Measurements from ENCODE around the gene TNS3. TPM values are rescaled to one million over a fixed set of nuclear protein-coding genes. Genes with fewer than 3 reads are reported as not detected.
A peak's percentile ranks its signal among the peaks of the same experiment; 100 is the strongest.

Gene TNS3
- total and polyA plus RNA-seq, 2 of the 13 experiments (the other 11 are each of a cell fraction or from before 2014, with no cell fraction given) = 52.9 to 55.7 TPM

DNA sequence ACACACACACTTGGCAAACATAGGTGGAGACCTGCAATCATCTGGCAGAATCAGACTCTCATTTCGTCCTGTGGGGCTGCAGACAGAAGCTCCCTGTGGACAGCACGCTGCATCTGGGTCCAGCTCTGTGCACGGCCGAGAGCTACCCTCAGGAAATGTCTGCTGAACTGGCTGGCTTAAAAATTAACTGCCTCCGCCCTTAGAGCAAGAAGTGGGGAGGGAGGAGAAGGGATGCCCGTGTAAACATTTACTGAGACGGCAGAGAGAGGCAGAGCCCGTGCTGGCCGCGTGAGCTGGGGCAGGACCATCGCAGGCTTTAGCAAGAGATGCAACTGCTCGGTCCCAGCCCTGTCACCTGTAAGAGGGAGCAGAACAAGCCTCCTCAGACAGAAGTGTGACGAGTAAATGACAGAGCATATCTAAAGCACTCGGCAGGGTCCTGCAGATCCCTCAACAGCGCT is 81.8 kb downstream of the TNS3 start (continued):
- TF ChIP-seq BCL3 (CRISPR knock-in tag; IDR thresholded peaks at IDR 0.05) (no peak), CEBPG (CRISPR knock-in tag; IDR thresholded peaks at IDR 0.05) (peak; percentile 16; the same call in 1 of the 2 replicates), NONO (IDR thresholded peaks at IDR 0.05) (no peak), NONO (CRISPR knock-in tag; conservative IDR thresholded peaks at IDR 0.05) (peak; percentile 74; the same call in 1 of the 2 replicates), ZNF230 (CRISPR knock-in tag; IDR thresholded peaks at IDR 0.05) (no peak), ZBTB38 (CRISPR knock-in tag; IDR thresholded peaks at IDR 0.05) (peak; percentile 80), NR1H2 (CRISPR knock-in tag; IDR thresholded peaks at IDR 0.05; ENCODE audit: borderline replicate concordance, low read depth) (no peak), ZNF703 (CRISPR knock-in tag; IDR thresholded peaks at IDR 0.05; ENCODE audit: borderline replicate concordance) (no peak), SCMH1 (CRISPR knock-in tag; IDR thresholded peaks at IDR 0.05; ENCODE audit: borderline replicate concordance) (no peak), FOSL2 (CRISPR knock-in tag; IDR thresholded peaks at IDR 0.05) (peak; percentile 74), PAF1 (CRISPR knock-in tag; IDR thresholded peaks at IDR 0.05) (no peak)
- TF ChIP-seq, protein P1, sequence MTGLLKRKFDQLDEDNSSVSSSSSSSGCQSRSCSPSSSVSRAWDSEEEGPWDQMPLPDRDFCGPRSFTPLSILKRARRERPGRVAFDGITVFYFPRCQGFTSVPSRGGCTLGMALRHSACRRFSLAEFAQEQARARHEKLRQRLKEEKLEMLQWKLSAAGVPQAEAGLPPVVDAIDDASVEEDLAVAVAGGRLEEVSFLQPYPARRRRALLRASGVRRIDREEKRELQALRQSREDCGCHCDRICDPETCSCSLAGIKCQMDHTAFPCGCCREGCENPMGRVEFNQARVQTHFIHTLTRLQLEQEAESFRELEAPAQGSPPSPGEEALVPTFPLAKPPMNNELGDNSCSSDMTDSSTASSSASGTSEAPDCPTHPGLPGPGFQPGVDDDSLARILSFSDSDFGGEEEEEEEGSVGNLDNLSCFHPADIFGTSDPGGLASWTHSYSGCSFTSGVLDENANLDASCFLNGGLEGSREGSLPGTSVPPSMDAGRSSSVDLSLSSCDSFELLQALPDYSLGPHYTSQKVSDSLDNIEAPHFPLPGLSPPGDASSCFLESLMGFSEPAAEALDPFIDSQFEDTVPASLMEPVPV (CRISPR knock-in tag; IDR thresholded peaks at IDR 0.05) = peak; percentile 67; the same call in 1 of the 2 replicates
- TF ChIP-seq, protein P2, sequence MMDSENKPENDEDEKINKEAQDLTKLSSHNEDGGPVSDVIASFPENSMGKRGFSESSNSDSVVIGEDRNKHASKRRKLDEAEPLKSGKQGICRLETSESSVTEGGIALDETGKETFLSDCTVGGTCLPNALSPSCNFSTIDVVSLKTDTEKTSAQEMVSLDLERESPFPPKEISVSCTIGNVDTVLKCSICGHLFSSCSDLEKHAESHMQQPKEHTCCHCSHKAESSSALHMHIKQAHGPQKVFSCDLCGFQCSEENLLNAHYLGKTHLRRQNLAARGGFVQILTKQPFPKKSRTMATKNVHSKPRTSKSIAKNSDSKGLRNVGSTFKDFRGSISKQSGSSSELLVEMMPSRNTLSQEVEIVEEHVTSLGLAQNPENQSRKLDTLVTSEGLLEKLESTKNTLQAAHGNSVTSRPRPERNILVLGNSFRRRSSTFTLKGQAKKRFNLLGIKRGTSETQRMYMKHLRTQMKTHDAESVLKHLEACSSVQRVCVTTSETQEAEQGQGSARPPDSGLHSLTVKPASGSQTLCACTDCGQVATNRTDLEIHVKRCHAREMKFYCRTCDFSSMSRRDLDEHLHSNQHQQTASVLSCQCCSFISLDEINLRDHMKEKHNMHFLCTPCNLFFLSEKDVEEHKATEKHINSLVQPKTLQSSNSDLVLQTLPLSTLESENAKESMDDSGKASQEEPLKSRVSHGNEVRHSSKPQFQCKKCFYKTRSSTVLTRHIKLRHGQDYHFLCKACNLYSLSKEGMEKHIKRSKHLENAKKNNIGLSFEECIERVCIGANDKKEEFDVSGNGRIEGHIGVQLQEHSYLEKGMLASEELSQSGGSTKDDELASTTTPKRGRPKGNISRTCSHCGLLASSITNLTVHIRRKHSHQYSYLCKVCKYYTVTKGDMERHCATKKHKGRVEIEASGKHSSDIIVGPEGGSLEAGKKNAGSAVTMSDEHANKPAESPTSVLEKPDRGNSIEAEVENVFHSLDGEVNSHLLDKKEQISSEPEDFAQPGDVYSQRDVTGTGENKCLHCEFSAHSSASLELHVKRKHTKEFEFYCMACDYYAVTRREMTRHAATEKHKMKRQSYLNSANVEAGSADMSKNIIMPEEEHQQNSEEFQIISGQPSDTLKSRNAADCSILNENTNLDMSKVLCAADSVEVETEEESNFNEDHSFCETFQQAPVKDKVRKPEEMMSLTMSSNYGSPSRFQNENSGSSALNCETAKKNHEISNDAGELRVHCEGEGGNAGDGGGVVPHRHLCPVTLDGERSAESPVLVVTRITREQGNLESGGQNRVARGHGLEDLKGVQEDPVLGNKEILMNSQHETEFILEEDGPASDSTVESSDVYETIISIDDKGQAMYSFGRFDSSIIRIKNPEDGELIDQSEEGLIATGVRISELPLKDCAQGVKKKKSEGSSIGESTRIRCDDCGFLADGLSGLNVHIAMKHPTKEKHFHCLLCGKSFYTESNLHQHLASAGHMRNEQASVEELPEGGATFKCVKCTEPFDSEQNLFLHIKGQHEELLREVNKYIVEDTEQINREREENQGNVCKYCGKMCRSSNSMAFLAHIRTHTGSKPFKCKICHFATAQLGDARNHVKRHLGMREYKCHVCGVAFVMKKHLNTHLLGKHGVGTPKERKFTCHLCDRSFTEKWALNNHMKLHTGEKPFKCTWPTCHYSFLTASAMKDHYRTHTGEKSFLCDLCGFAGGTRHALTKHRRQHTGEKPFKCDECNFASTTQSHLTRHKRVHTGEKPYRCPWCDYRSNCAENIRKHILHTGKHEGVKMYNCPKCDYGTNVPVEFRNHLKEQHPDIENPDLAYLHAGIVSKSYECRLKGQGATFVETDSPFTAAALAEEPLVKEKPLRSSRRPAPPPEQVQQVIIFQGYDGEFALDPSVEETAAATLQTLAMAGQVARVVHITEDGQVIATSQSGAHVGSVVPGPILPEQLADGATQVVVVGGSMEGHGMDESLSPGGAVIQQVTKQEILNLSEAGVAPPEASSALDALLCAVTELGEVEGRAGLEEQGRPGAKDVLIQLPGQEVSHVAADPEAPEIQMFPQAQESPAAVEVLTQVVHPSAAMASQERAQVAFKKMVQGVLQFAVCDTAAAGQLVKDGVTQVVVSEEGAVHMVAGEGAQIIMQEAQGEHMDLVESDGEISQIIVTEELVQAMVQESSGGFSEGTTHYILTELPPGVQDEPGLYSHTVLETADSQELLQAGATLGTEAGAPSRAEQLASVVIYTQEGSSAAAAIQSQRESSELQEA (CRISPR knock-in tag; IDR thresholded peaks at IDR 0.05; ENCODE audit: not compliant biosample characterization) = peak; percentile 30
- TF ChIP-seq, protein P3, sequence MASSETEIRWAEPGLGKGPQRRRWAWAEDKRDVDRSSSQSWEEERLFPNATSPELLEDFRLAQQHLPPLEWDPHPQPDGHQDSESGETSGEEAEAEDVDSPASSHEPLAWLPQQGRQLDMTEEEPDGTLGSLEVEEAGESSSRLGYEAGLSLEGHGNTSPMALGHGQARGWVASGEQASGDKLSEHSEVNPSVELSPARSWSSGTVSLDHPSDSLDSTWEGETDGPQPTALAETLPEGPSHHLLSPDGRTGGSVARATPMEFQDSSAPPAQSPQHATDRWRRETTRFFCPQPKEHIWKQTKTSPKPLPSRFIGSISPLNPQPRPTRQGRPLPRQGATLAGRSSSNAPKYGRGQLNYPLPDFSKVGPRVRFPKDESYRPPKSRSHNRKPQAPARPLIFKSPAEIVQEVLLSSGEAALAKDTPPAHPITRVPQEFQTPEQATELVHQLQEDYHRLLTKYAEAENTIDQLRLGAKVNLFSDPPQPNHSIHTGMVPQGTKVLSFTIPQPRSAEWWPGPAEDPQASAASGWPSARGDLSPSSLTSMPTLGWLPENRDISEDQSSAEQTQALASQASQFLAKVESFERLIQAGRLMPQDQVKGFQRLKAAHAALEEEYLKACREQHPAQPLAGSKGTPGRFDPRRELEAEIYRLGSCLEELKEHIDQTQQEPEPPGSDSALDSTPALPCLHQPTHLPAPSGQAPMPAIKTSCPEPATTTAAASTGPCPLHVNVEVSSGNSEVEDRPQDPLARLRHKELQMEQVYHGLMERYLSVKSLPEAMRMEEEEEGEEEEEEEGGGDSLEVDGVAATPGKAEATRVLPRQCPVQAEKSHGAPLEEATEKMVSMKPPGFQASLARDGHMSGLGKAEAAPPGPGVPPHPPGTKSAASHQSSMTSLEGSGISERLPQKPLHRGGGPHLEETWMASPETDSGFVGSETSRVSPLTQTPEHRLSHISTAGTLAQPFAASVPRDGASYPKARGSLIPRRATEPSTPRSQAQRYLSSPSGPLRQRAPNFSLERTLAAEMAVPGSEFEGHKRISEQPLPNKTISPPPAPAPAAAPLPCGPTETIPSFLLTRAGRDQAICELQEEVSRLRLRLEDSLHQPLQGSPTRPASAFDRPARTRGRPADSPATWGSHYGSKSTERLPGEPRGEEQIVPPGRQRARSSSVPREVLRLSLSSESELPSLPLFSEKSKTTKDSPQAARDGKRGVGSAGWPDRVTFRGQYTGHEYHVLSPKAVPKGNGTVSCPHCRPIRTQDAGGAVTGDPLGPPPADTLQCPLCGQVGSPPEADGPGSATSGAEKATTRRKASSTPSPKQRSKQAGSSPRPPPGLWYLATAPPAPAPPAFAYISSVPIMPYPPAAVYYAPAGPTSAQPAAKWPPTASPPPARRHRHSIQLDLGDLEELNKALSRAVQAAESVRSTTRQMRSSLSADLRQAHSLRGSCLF (CRISPR knock-in tag; IDR thresholded peaks at IDR 0.05; ENCODE audit: borderline replicate concordance) = no peak

Measured in HepG2 (cell line).